Measurements from ENCODE around the gene CMSS1.

Gene CMSS1

DNA sequence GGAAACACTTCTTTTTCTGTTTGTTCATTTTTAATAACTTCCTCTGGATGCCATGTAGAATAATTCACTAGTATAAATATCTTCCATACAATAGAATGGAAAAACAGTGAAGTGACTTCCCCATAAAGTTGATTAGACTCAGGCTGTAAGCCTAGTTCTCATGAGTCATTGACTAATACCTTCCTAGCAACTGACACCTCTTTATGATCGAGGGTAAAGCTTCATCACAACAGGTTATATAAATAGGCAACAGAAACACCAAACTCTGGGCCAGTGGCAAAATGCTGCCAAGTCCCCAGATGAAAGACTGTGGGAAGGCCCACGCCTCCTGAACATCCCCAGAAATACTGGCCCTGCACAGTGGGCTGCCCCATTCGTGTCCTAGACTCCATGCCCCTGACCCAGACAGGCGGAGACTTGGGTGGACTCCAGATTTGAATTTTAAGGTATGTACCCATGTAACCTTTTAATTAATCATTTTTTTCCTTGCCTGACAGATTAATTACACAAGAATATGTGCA lies 371.8 kb downstream of the CMSS1 start:
- no peaks in the 10 kb centered on the region for H3K36me3 ChIP-seq (ENCODE audit: control insufficient read depth in 2 of 2, insufficient read depth in 1 of 2, low read length in 2 of 2)
- H3K4me3 ChIP-seq (ENCODE audit: low read depth, low read length), result no peak overlapping the region
- TF ChIP-seq ZNF660 (tag by site-specific recombination; IDR thresholded peaks at IDR 0.05) (0 out of 2 replicates have a peak, but pooled peaks have one; percentile 40), GLI4 (tag by site-specific recombination; IDR thresholded peaks at IDR 0.05) (no peak), ZNF645 (tag by site-specific recombination; IDR thresholded peaks at IDR 0.05) (no peak), ZNF510 (tag by site-specific recombination; IDR thresholded peaks at IDR 0.05; ENCODE audit: insufficient replicate concordance) (no peak), ZNF16 (tag by site-specific recombination; IDR thresholded peaks at IDR 0.05; ENCODE audit: low read depth) (no peak)
- H3K4me1 ChIP-seq (ENCODE audit: control insufficient read depth, insufficient read depth, low read length), result no peaks in the 10 kb centered on the region
- POLR2A ChIA-PET, result no interaction called here
- H3K27ac ChIP-seq (ENCODE audit: extremely low read depth, low read depth, low read length), result no peak overlapping the region
- CTCF ChIA-PET, result interaction anchor here (0.6 kb wide), 1 partner anchor 358 kb away, joined by 3 read pairs; no protein-coding TSS in a partner anchor
- H3K9me3 ChIP-seq (ENCODE audit: control insufficient read depth, insufficient read depth, low read depth, low read length), result no peaks in the 10 kb centered on the region

DNA sequence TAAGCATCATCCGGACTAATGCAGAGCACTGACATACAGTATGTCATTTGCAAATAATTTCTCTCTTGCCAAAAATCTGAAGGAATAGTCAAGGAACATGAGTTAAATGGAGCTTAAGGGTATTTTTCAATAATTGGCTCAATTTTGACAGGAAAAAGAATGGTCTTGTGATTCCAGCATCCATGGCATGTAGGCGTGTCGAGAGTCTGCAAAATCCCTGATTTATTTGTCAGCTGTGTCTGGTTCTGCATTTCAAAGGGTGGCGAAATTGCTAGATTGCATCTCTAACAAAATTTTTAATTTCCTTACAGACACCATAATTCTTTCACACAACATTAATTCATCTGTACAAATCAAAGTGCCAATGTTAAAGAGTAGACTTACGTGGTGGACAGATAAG lies 377.7 kb downstream of the CMSS1 start:
- ChIA-PET POLR2A (no interaction called here), CTCF (no interaction called here)
- no peak overlapping the region for H3K27ac ChIP-seq (ENCODE audit: extremely low read depth, low read depth, low read length)
- H3K4me3 ChIP-seq (ENCODE audit: low read depth, low read length), result no peak overlapping the region
- TF ChIP-seq ZNF366 (tag by site-specific recombination; conservative IDR thresholded peaks at IDR 0.05), result no peak
- TF ChIP-seq, protein P1, sequence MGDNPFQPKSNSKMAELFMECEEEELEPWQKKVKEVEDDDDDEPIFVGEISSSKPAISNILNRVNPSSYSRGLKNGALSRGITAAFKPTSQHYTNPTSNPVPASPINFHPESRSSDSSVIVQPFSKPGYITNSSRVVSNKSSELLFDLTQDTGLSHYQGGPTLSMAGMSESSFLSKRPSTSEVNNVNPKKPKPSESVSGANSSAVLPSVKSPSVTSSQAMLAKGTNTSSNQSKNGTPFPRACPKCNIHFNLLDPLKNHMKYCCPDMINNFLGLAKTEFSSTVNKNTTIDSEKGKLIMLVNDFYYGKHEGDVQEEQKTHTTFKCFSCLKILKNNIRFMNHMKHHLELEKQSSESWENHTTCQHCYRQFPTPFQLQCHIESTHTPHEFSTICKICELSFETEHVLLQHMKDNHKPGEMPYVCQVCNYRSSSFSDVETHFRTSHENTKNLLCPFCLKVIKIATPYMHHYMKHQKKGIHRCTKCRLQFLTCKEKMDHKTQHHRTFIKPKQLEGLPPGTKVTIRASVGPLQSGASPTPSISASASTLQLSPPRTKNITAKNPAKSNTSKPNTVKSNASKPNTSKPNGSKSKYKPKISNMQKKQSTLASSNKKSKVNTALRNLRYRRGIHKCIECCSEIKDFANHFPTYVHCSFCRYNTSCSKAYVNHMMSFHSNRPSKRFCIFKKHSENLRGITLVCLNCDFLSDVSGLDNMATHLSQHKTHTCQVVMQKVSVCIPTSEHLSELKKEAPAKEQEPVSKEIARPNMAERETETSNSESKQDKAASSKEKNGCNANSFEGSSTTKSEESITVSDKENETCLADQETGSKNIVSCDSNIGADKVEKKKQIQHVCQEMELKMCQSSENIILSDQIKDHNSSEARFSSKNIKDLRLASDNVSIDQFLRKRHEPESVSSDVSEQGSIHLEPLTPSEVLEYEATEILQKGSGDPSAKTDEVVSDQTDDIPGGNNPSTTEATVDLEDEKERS (tag by site-specific recombination; IDR thresholded peaks at IDR 0.05), result no peak
- TF ChIP-seq ZIC2 (tag by site-specific recombination; IDR thresholded peaks at IDR 0.05), result no peak
- no peak for TF ChIP-seq ZBTB8A (tag by site-specific recombination; IDR thresholded peaks at IDR 0.05)
- no peak for TF ChIP-seq ZNF670 (tag by site-specific recombination; IDR thresholded peaks at IDR 0.05; ENCODE audit: low read depth)
- no peaks in the 10 kb centered on the region for H3K9me3 ChIP-seq (ENCODE audit: control insufficient read depth, insufficient read depth, low read depth, low read length)
- no peaks in the 10 kb centered on the region for H3K4me1 ChIP-seq (ENCODE audit: control insufficient read depth, insufficient read depth, low read length)
- no peaks in the 10 kb centered on the region for H3K36me3 ChIP-seq (ENCODE audit: control insufficient read depth in 2 of 2, insufficient read depth in 1 of 2, low read length in 2 of 2)

DNA sequence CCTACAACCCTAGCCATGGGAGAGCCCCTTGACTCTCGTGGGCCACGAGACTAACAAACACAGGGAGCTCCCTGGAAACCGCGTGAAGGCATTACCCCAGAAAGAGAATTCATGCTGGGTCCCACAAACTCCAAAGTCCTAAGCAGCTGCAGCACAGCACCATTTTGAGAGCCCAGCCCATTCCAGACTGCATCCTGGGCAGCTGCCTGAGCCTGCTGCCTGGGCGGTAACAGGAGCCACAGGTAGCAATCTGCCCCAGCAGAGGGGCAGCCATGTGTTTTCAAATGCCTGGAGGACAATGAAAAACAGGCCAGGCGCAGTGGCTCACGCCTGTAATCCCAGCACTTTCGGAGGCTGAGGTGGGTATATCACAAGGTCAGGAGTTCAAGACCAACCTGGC lies 380.2 kb downstream of the CMSS1 start:
- Histone ChIP-seq H3K9me3 (ENCODE audit: control insufficient read depth, insufficient read depth, low read depth, low read length) (no peaks in the 10 kb centered on the region), H3K4me1 (ENCODE audit: control insufficient read depth, insufficient read depth, low read length) (no peaks in the 10 kb centered on the region), H3K4me3 (ENCODE audit: low read depth, low read length) (no peak overlapping the region), H3K27ac (ENCODE audit: extremely low read depth, low read depth, low read length) (no peak overlapping the region), H3K36me3 (ENCODE audit: control insufficient read depth in 2 of 2, insufficient read depth in 1 of 2, low read length in 2 of 2) (no peaks in the 10 kb centered on the region)
- ChIA-PET CTCF (interaction anchor here (0.7 kb wide), 1 partner anchor 12 kb away, joined by 5 read pairs; no protein-coding TSS in a partner anchor), POLR2A (no interaction called here)
- no peak for TF ChIP-seq ZBTB21 (tag by site-specific recombination; IDR thresholded peaks at IDR 0.05)
- no peak for TF ChIP-seq ZBTB17 (tag by site-specific recombination; IDR thresholded peaks at IDR 0.05)
- TF ChIP-seq SETDB1 (IDR thresholded peaks at IDR 0.05; ENCODE audit: insufficient read length, low read length), result no peak
- TF ChIP-seq SCRT1 (tag by site-specific recombination; IDR thresholded peaks at IDR 0.05; ENCODE audit: borderline replicate concordance), result no peak
- TF ChIP-seq, protein P2, sequence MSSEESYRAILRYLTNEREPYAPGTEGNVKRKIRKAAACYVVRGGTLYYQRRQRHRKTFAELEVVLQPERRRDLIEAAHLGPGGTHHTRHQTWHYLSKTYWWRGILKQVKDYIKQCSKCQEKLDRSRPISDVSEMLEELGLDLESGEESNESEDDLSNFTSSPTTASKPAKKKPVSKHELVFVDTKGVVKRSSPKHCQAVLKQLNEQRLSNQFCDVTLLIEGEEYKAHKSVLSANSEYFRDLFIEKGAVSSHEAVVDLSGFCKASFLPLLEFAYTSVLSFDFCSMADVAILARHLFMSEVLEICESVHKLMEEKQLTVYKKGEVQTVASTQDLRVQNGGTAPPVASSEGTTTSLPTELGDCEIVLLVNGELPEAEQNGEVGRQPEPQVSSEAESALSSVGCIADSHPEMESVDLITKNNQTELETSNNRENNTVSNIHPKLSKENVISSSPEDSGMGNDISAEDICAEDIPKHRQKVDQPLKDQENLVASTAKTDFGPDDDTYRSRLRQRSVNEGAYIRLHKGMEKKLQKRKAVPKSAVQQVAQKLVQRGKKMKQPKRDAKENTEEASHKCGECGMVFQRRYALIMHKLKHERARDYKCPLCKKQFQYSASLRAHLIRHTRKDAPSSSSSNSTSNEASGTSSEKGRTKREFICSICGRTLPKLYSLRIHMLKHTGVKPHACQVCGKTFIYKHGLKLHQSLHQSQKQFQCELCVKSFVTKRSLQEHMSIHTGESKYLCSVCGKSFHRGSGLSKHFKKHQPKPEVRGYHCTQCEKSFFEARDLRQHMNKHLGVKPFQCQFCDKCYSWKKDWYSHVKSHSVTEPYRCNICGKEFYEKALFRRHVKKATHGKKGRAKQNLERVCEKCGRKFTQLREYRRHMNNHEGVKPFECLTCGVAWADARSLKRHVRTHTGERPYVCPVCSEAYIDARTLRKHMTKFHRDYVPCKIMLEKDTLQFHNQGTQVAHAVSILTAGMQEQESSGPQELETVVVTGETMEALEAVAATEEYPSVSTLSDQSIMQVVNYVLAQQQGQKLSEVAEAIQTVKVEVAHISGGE (tag by site-specific recombination; conservative IDR thresholded peaks at IDR 0.05; ENCODE audit: low read depth), result no peak
- no peak for TF ChIP-seq PRDM10 (tag by site-specific recombination; IDR thresholded peaks at IDR 0.05)
- no peak for TF ChIP-seq ZNF423 (tag by site-specific recombination; IDR thresholded peaks at IDR 0.05)
- no peak for TF ChIP-seq ZNF138 (tag by site-specific recombination; IDR thresholded peaks at IDR 0.05; ENCODE audit: borderline replicate concordance)
- TF ChIP-seq ZNF274 (IDR thresholded peaks at IDR 0.05; ENCODE audit: low read length), result no peak
- no peak for TF ChIP-seq ZNF274 (tag by site-specific recombination; IDR thresholded peaks at IDR 0.05; ENCODE audit: borderline replicate concordance)
- TF ChIP-seq ZNF146 (tag by site-specific recombination; IDR thresholded peaks at IDR 0.05), result no peak
